CD1c-positive myeloid dendritic cell (primary cell): ENCODE data around the gene PRCD.
"Not testable (repeated sequence)": the region's sequence is repeated elsewhere in the genome, so short reads cannot be mapped to it uniquely, and the experiment has no call there.

Experiments
- DNase-seq: peaks from one replicate; pipeline ENCODE4 v3.0.0-alpha.2; 2016; ENCODE audit errors: extremely low spot score

Gene PRCD

GRCh38 chr17:76504117-76504516, 35.7 kb upstream of the PRCD start:
- DNase-seq: no peak

- peak; percentile 88 for DNase-seq
Measured at GRCh38 chr17:76506408-76507345, 33.2 kb upstream of the PRCD start.

- DNase-seq: not testable (repeated sequence)
Measured at GRCh38 chr17:76508472-76509063, 31.3 kb upstream of the PRCD start.

GRCh38 chr17:76510831-76511244, 29.0 kb upstream of the PRCD start:
- no peak for DNase-seq

- DNase-seq: peak; percentile 37
Measured at GRCh38 chr17:76511668-76512365, 28.0 kb upstream of the PRCD start.

- DNase-seq: no peak
Measured at GRCh38 chr17:76512366-76513305, 27.2 kb upstream of the PRCD start.

GRCh38 chr17:76513306-76513692, 26.5 kb upstream of the PRCD start:
- no peak for DNase-seq

- not testable (repeated sequence) for DNase-seq
Measured at GRCh38 chr17:76514355-76514754, 25.5 kb upstream of the PRCD start.

- DNase-seq: peak; percentile 96
Measured at GRCh38 chr17:76515274-76515949, 24.4 kb upstream of the PRCD start.

GRCh38 chr17:76517638-76518038, 22.2 kb upstream of the PRCD start:
- peak; percentile 48 for DNase-seq

- no peak for DNase-seq
Measured at GRCh38 chr17:76519048-76519966, 20.5 kb upstream of the PRCD start.

GRCh38 chr17:76521262-76521661, 18.6 kb upstream of the PRCD start:
- DNase-seq: no peak

GRCh38 chr17:76521683-76522082, 18.2 kb upstream of the PRCD start:
- not testable (repeated sequence) for DNase-seq

GRCh38 chr17:76523084-76524037, 16.5 kb upstream of the PRCD start:
- DNase-seq: peak; percentile 85

- DNase-seq: no peak
Measured at GRCh38 chr17:76524598-76525512, 15.0 kb upstream of the PRCD start.

GRCh38 chr17:76525513-76525833, 14.4 kb upstream of the PRCD start:
- not testable (repeated sequence) for DNase-seq

GRCh38 chr17:76527016-76527415, 12.8 kb upstream of the PRCD start:
- DNase-seq: not testable (repeated sequence)
